Loucy (cell line): ENCODE results near the gene PLEKHA7.

Source experiments
- H2AFZ ChIP-seq: fragments of 200-600 bp; sonication (generic); 2 replicates; pipeline ENCODE4 v1.6.0; 2016; ENCODE audit warnings: antibody characterized with exemption, mild to moderate bottlenecking, low read length, moderate library complexity
- H3F3A ChIP-seq: fragments of 200-600 bp; 2 replicates; pipeline ENCODE4 v1.6.0; 2016; ENCODE audit warnings: antibody characterized with exemption, low read depth, mild to moderate bottlenecking
- H3K27me3 ChIP-seq: fragments of 200-600 bp; sonication (generic); 2 replicates; pipeline ENCODE4 v1.6.1; 2014; ENCODE audit warnings: low read length, mild to moderate bottlenecking; ENCODE audit not compliant: insufficient read depth, poor library complexity, severe bottlenecking
- H3K36me3 ChIP-seq: fragments of 200-600 bp; sonication (generic); 2 replicates; pipeline ENCODE4 v1.6.1; 2016; ENCODE audit warnings: low read length; ENCODE audit not compliant: insufficient read depth
- H3K4me1 ChIP-seq: fragments of 200-600 bp; sonication (generic); 2 replicates; pipeline ENCODE4 v1.5.1; 2014; ENCODE audit warnings: low read length, mild to moderate bottlenecking; ENCODE audit not compliant: insufficient read depth, poor library complexity, severe bottlenecking
- H3K4me2 ChIP-seq: fragments of 200-600 bp; sonication (generic); 2 replicates; pipeline ENCODE4 v1.6.0; 2014; ENCODE audit warnings: antibody characterized with exemption, low read length, low read depth, mild to moderate bottlenecking; ENCODE audit not compliant: poor library complexity, severe bottlenecking
- H3K4me3 ChIP-seq: fragments of 200-600 bp; sonication (generic); 2 replicates; pipeline ENCODE4 v1.5.1; 2014; ENCODE audit warnings: low read length, mild to moderate bottlenecking, mixed read lengths; ENCODE audit not compliant: poor library complexity, severe bottlenecking
- H3K79me2 ChIP-seq: fragments of 200-600 bp; sonication (generic); 2 replicates; pipeline ENCODE4 v1.6.1; 2014; ENCODE audit warnings: low read length; ENCODE audit not compliant: insufficient read depth
- H3K9ac ChIP-seq: fragments of 200-600 bp; sonication (generic); 2 replicates; pipeline ENCODE4 v1.6.0; 2014; ENCODE audit warnings: mild to moderate bottlenecking, low read depth, low read length, moderate library complexity; ENCODE audit not compliant: poor library complexity, severe bottlenecking
- H3K9me2 ChIP-seq: fragments of 200-600 bp; sonication (generic); replicated peaks from 2 replicates; pipeline ENCODE4 v1.6.1; 2016; ENCODE audit warnings: low read depth, low read length, mixed read lengths
- H3K9me3 ChIP-seq: fragments of 200-600 bp; sonication (generic); 2 replicates; pipeline ENCODE4 v1.6.1; 2014; ENCODE audit warnings: mild to moderate bottlenecking, antibody characterized with exemption, low read length, low read depth; ENCODE audit not compliant: insufficient read depth
- H4K20me1 ChIP-seq: fragments of 200-600 bp; sonication (generic); 2 replicates; pipeline ENCODE4 v1.6.0; 2014; ENCODE audit warnings: antibody characterized with exemption, low read length, mild to moderate bottlenecking; ENCODE audit not compliant: insufficient read depth, poor library complexity, severe bottlenecking
- EZH2phosphoT487 ChIP-seq: fragments of 200-600 bp; IDR thresholded peaks from 2 replicates; pipeline ENCODE4 v1.6.1; 2018; ENCODE audit warnings: antibody characterized with exemption, mild to moderate bottlenecking, moderate library complexity, borderline replicate concordance
- TF ChIP-seq, protein P1 (sequence below): fragments of 200-600 bp; sonication (generic); conservative IDR thresholded peaks from 2 replicates; pipeline ENCODE4 v1.5.1; 2014; ENCODE audit warnings: mild to moderate bottlenecking, antibody characterized with exemption, low read length

Gene PLEKHA7

DNA sequence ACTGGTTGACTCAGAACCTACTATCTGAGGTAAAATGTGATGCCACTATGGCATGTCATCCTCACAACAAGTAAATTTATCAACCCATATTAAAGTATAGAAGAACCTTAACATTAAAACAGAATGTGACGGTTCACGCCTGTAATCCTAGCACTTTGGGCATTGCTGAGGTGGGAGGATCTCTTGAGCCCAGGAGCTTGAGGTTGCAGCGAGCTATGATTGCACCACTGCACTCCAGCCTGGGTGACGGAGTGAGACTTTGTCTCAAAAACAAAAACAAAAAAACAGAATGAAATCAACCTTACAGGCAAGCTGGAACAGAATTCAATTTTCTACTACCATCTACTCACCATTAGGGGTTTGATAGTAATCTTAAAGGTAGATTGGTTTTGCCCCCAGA lies 86.2 kb downstream of the PLEKHA7 start:
- Histone ChIP-seq H3K4me2 (no peak overlapping the region), H3K9me2 (no peaks in the 10 kb centered on the region), H3K36me3 (no peaks in the 10 kb centered on the region), H3K4me1 (no peaks in the 10 kb centered on the region), H3K4me3 (no peak overlapping the region), H3F3A (no peaks in the 10 kb centered on the region), H2AFZ (no peak overlapping the region), H3K9me3 (no peaks in the 10 kb centered on the region), H3K79me2 (no peaks in the 10 kb centered on the region), H3K27me3 (no peaks in the 10 kb centered on the region), H3K9ac (no peak overlapping the region), H4K20me1 (no peaks in the 10 kb centered on the region)
- TF ChIP-seq EZH2phosphoT487, result no peak
- TF ChIP-seq, protein P1, sequence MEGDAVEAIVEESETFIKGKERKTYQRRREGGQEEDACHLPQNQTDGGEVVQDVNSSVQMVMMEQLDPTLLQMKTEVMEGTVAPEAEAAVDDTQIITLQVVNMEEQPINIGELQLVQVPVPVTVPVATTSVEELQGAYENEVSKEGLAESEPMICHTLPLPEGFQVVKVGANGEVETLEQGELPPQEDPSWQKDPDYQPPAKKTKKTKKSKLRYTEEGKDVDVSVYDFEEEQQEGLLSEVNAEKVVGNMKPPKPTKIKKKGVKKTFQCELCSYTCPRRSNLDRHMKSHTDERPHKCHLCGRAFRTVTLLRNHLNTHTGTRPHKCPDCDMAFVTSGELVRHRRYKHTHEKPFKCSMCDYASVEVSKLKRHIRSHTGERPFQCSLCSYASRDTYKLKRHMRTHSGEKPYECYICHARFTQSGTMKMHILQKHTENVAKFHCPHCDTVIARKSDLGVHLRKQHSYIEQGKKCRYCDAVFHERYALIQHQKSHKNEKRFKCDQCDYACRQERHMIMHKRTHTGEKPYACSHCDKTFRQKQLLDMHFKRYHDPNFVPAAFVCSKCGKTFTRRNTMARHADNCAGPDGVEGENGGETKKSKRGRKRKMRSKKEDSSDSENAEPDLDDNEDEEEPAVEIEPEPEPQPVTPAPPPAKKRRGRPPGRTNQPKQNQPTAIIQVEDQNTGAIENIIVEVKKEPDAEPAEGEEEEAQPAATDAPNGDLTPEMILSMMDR, result no peak

DNA sequence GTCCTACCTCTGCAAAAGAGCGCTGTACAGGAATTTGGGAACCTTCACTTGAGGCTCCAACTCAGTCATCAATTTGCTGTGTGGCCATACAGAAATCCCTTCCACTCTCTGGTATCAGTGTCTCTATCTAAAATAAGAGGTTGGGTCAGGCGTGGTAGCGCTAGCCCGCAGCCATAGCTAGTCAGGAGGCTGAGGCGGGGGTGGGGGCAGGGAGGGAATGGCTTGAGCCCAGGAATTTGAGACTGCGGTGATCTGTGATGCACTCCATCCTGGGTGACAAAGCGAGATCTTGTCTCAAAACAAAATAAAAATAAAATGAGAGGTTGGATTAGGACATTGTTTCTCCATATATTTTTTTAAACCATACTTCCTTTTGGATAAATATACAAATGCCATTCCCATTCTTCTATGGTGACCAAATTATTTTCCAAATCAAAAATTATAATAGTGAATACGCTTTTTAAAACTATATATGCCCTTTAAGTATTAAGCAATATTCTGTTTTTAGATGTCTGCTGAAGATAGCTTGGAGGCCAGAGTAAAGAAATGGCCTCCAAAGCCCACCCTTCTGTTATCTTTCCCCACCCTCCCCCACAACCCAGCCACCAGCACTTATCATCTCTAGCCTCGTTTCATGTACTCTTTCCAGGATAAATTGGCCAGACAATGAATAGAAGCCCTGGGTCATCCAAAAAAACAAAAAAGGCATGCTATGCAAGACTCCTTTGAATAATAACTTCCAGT lies 87.2 kb downstream of the PLEKHA7 start:
- Histone ChIP-seq H3K4me2 (no peak overlapping the region), H3K79me2 (no peaks in the 10 kb centered on the region), H3K9ac (no peak overlapping the region), H3K4me1 (no peaks in the 10 kb centered on the region), H3K9me3 (no peaks in the 10 kb centered on the region), H3F3A (no peaks in the 10 kb centered on the region), H3K27me3 (no peaks in the 10 kb centered on the region), H3K9me2 (no peaks in the 10 kb centered on the region), H4K20me1 (no peaks in the 10 kb centered on the region), H3K36me3 (no peaks in the 10 kb centered on the region), H2AFZ (no peak overlapping the region), H3K4me3 (no peak overlapping the region)
- TF ChIP-seq EZH2phosphoT487, result no peak
- TF ChIP-seq, protein P1, result no peak

DNA sequence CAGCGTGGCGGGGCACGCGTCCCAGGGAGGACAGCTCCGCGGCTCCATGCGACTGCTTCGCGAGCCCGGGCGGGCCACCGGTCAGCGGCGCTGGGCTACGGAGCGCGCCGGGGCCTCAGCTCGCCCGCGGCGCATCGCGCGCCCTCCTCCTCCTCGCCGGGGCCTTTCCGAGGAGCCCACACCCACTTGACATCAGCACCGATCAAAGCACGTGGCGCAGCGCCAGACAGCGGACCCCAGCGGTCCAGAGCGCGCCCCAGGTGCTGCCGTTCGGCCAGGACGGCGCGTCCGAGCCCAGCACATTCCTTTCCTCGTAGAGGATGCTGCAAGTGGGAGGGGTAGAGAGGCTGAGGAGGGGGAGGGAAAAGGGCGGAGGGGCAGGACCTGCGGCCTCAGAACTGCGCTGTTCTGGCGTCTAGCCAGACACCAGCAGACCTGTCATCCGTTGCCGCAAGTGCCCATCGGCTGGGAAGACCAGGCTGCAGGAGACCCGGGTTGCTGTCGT lies 88.6 kb downstream of the PLEKHA7 start:
- no peak overlapping the region for H3K4me2 ChIP-seq
- no peaks in the 10 kb centered on the region for H4K20me1 ChIP-seq
- no peaks in the 10 kb centered on the region for H3K4me1 ChIP-seq
- H3K9me3 ChIP-seq, result no peaks in the 10 kb centered on the region
- no peaks in the 10 kb centered on the region for H3K79me2 ChIP-seq
- H3K4me3 ChIP-seq, result no peak overlapping the region
- no peak overlapping the region for H2AFZ ChIP-seq
- H3K9ac ChIP-seq, result no peak overlapping the region
- TF ChIP-seq, protein P1, result no peak
- no peak for TF ChIP-seq EZH2phosphoT487
- no peaks in the 10 kb centered on the region for H3F3A ChIP-seq
- no peaks in the 10 kb centered on the region for H3K9me2 ChIP-seq
- H3K27me3 ChIP-seq, result no peaks in the 10 kb centered on the region
- no peaks in the 10 kb centered on the region for H3K36me3 ChIP-seq
